ENCODE results near the gene AOC2. TPM values are rescaled to one million over a fixed set of nuclear protein-coding genes. Genes with fewer than 3 reads are reported as not detected.
A peak's percentile ranks its signal among the peaks of the same experiment; 100 is the strongest.

The AOC2 gene, protein sequence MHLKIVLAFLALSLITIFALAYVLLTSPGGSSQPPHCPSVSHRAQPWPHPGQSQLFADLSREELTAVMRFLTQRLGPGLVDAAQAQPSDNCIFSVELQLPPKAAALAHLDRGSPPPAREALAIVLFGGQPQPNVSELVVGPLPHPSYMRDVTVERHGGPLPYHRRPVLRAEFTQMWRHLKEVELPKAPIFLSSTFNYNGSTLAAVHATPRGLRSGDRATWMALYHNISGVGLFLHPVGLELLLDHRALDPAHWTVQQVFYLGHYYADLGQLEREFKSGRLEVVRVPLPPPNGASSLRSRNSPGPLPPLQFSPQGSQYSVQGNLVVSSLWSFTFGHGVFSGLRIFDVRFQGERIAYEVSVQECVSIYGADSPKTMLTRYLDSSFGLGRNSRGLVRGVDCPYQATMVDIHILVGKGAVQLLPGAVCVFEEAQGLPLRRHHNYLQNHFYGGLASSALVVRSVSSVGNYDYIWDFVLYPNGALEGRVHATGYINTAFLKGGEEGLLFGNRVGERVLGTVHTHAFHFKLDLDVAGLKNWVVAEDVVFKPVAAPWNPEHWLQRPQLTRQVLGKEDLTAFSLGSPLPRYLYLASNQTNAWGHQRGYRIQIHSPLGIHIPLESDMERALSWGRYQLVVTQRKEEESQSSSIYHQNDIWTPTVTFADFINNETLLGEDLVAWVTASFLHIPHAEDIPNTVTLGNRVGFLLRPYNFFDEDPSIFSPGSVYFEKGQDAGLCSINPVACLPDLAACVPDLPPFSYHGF
- 1 to 10 TPM; 1.6 to 3.8 TPM for total RNA-seq
- long read RNA-seq = 0 reads

DNA sequence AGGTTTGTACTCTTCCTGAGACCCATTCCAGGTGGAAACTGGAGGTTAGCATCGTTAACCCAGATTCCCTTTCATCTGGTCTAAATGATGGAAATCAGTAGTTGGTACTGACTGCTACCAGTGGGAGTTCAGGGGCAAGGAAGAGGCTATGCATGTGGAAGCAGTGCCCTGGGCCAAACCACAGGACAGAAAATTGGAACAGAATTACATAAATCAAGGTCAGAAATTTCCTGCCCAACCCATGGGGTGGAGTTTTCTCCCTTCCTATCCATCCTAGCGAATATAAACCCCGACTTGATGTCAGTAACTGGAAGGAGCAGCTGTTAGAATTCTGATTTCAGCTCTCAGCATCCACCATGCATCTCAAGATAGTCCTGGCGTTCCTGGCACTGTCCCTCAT lies at the start of gene AOC2:
AOC2 (plus strand) TSS at position 310 of the 400 bp plus-strand sequence; CDS start at position 357, 47 bp downstream.
- DNase-seq (no peak), ATAC-seq (no peak)
- intact Hi-C loops (cut with DNase I) = loop anchor here in 1 of 2 donors (5.0 kb wide), 1 partner anchor 93 kb away; no protein-coding TSS in a partner anchor

DNA sequence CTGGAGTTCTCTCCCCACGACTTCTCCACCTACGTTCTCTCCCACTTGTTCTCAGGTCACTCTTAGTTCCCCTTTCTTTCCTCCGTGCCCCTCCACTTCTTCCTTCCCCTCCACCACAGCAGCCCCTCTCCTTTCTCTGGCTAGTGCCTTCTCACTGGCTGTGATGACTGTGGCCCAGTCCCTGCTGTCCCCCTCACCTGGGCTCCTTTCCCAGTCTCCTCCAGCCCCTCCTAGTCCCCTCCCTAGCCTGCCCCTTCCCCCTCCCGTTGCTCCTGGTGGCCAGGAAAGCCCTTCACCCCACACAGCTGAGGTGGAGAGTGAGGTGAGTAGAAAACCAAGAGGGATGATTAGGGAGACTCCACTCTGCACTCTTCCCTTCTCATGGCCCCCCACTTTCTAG lies 49.3 kb upstream of the AOC2 start:
- no peak for ATAC-seq
- DNase-seq = no peak
- intact Hi-C loops (cut with DNase I) = no loop called here

DNA sequence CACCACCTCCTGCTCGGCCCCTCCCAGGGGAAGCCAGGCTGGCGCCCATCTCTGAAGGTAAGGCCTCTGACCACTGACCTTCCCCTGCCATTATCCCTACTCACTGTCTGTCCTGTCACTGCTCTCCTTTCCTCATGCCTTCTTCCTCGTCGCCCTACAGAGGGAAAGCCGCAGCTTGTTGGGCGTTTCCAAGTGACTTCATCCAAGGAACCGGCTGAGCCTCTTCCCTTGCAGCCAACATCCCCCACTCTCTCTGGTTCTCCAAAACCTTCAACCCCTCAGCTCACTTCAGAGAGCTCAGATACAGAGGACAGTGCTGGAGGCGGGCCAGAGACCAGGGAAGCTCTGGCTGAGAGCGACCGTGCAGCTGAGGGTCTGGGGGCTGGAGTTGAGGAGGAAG lies 48.9 kb upstream of the AOC2 start:
- intact Hi-C loops (cut with DNase I) = no loop called here

DNA sequence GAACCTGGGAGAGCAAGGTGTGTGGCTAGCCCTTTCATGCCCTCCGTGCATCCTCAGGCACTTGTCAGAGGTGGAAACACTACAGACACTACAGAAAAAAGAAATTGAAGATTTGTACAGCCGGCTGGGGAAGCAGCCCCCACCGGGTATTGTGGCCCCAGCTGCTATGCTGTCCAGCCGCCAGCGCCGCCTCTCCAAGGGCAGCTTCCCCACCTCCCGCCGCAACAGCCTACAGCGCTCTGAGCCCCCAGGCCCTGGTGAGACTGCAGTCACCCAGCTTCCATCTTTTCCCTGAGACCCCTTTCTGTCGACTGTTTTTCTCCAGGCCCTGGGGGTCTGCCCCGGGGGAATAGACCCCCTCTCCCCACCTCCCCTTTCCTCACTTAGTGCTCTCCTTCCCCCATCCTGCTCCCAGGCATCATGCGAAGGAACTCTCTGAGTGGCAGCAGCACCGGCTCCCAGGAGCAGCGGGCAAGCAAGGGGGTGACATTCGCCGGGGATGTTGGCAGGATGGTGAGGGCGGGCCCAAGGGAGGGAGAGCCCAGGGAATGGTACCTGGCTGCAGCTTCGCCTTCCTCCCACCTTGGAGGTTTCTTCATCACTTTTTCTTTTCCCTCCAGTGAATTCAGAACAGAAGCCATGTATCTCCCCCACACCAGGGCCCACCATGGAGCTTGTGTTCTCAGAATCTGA lies 48.2 kb upstream of the AOC2 start:
- no peak for ATAC-seq
- no peak for DNase-seq

More for the DNA sequence above, 48.9 kb upstream of the AOC2 start:
- ATAC-seq = no peak
- DNase-seq = no peak

DNA sequence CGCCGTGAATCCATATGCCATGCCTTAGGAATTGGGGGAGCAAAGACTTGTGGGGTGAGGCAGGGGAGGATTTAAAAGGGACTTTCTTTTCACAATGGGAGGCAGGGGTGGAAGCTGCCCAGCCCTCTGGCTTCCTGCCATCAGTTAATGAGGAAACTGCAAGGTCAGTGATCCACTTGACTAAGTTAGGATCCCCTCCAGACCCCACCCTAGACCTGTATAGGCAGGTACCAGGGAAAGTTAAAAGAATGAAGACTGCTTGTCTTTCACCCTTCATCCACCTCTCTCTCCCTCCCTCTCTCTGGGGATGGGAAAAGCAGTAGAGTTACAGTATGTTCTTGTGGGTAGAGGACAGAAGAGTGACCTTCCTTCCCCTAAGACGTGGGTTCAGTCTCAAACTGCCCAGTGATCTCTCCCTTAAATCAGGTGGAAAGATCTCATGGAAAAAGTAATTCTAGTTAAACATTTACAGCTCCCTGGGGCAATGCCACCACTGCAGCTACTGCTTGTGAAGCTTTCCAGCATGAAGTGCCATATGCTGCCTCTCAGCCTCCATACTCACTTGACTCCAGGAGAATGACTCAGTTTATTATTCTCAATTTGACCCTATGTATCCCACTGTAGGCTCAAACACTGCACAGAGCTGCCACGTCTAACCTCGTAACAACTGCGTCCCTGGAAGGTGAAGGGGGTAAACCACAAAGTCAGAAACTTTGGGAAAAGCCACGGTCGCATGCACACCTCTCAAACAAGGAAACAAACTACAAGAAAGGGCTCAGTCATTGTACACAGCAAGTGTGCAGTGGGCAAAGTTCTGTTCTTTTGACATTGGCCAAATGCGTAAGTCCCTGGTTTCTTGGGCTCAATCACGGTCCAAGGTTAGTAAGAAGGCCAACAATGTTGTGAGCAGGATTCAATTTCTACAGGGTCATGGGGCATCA lies 47.0 kb upstream of the AOC2 start:
- no peak for DNase-seq
- ATAC-seq = no peak
- intact Hi-C loops (cut with DNase I) = no loop called here

More for the DNA sequence above, 48.2 kb upstream of the AOC2 start:
- intact Hi-C loops (cut with DNase I) = no loop called here

DNA sequence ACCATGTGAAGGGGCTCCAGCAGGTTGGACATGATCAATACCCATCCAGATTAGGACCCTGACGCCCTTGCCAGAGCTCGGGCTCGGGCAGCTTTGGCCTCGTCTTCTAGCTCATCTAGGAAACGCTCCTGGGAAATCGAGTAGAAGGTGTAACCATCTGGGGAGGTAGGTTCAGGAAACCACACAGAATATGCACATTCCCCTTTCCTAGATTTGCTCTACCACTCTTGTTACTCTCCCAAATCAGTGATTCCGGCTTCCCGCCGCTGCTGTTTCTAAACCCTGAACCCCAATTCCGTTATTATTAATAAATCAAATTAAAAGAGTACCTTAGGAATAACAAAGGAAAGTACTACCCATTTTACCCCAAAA lies 46.4 kb upstream of the AOC2 start:
- DNase-seq = no peak
- intact Hi-C loops (cut with DNase I) = no loop called here
- no peak for ATAC-seq

DNA sequence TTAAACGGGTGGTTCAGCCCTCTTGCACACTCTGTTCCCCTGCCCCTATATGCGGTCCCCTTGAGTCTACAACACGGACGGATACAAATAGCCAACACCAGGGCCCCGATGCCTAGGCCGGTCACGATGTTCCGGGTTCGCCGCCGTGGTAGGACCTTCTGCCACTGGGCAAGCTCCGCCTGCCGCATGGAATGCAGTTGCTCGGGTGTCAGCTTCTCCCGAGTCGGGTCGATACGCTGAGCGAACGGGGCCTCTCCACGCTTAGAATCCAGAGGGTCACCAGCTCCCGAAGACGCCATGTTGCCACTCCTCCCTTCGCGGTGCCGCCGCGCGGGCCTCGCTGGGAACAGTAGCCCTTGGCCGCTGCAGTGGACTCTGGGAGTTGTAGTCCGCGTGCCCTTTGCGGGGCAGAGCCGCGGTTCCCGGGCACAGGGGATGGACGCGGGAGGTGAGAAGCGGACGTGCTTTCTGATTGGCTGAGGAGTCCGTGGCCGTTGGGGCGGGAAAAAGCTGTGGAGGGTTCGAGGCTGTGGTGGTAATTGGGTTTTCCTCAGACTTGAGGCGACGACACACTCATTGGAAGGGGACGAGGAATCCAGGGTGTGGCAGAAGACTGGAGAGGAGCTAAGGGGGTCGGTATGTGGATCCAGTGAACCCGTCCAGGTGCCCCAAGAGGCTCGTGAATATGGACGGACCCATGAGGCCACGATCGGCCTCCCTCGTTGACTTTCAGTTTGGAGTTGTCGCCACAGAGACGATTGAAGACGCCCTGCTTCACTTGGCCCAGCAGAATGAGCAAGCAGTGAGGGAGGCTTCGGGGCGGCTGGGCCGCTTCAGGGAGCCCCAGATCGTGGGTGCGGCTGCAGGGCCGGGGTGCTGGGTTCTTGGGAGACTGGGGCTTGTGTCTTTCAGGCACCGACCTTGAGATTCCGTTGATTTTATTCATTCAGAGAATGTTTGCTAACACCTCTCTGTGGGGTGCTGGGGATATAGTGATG lies 45.7 kb upstream of the AOC2 start, which contains the start of the genes CNTD1 and COA3:
CNTD1 (plus strand) TSS at position 479 of the 998 bp plus-strand sequence; CDS start at position 686, 207 bp downstream.
COA3 (minus strand) TSS at position 322 of the 998 bp plus-strand sequence; CDS start at position 299, 23 bp downstream.
- DNase-seq = peak; percentile 92
- intact Hi-C loops (cut with DNase I) = no loop called here
- peak; percentile 98 to 99 for ATAC-seq

DNA sequence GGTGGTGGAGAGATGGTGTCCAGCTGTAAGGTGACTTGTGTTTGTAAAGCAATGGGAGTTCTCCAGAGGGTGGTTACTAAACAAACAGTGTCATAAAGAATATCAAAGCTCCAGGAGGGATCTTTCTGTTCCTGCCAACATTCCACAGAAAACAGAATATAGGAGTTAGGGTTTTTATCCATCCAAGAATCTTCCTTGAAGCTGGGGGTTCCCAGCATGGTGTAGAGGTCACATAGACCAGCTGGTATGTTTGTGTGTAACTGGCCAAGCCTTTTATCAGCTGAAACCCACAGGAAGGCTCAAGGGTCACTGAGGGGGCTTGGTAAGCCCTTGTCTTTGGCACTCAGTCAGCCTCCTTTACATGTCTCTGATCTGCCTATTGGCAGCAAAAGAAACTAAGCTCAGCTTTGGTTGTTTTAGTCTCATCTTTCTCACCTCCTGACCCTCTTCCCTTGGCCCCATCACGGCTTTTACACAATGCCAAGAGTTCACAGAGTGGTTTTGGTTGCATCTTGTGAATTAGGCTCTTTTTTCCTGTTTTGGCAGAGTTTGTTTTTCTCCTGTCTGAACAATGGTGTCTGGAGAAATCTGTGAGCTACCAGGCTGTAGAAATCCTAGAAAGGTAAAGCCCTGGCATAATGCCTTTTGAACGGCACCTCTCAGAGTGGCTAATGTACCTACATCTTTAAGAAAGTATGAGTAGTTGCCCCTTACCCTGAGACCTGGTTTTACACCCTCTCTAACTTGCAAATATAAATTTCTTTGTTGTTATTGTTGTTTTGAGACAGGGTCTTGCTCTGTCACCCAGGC lies 41.1 kb upstream of the AOC2 start:
- ATAC-seq = no peak
- DNase-seq = no peak
- intact Hi-C loops (cut with DNase I) = no loop called here

DNA sequence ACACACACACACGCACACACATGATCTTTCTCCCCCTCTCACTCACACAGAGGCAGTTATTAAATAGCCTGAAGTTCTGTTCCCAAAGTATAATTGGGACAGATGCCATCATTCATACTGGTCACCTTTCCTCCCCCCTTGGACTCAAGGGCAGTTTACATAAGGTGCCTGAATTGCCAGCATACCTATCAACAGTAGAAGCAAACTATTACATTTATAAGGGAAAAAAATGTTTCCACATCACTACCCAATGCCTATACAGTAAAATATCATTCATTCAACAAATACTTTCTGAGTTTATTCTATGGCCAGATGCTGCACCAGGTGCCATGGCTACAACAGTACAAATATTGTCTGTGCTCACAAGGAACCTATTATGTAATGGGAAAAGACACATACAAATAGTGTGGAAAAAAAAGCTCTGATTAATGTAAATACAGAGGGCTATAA lies 39.4 kb upstream of the AOC2 start:
- no peak for DNase-seq
- intact Hi-C loops (cut with DNase I) = no loop called here
- ATAC-seq = no peak

DNA sequence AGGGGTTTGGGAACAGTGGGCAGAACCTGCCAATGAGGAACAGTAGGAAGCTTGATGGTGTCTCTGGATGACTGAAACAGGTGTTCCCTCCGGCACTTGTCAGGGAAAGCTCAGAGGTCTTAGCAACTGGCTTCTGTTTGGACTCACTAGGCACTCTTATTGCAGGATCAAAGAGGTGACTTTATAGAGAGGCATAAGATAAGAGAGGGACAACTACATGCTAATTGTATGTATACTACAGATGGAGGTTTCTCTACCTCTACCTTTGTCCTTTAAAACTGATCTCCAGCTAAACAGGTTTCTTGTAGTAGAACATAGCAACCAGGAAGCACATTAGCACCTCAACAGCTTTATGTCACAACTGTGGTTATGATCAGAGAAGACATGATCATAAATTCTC lies 38.1 kb upstream of the AOC2 start:
- no peak for DNase-seq
- no peak for ATAC-seq
- intact Hi-C loops (cut with DNase I) = no loop called here

DNA sequence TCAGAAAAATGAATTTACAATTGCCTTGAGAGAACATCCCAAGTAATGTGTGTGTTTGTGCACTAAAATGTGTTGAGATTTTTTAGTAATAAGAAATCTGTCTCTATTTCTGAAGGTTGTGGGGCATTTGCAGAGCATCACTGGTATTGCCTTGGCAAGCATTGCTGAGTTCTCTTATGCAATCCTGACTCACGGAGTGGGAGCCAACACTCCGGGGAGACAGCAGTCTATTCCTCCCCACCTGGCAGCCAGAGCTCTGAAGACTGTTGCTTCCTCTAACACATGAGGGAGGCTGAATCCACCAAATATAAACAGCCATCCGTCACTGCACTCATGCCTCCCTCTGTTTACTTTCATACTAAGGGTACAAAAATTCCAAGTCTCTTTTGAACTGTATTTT lies 35.1 kb upstream of the AOC2 start:
- ATAC-seq (peak; percentile 55 to 96), DNase-seq (peak; percentile 46)
- intact Hi-C loops (cut with DNase I) = no loop called here

DNA sequence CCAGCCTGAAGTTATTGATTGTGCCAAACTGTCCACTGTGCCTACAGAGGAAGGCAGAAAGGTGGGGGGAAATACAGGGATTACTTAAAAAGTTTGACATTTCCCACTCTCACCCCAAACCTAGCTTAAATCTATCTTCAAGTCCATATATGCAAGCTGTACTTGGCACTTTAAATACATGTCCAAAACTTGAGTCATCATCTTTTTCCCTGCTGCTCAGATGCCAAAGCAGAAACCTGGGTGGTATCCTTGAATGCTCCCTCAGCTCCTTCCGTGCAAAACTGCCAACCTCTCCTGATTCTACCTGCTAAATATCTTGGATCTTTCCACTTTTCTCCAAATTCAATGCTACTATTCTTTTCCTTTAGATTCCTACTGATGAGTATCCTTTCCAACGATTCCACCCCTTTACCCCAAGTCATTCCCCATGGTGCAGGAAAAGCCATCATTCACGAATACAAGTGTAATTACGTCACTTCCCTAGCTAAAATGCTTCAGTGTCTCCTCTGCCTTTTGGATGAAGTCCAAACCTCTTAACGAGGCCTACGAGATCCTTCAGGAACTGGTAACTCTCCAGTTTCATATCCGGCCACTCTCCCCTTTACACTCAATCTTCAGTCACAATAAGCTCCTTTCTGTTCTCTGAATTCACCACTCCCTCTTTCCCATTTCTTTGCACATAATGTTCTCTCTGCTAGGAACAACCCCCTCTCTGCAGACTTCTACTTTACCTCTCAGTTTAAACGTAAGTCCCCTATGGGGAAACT lies 29.6 kb upstream of the AOC2 start:
- ATAC-seq (peak in 1 of 2 donors; percentile 34), DNase-seq (no peak)
- intact Hi-C loops (cut with DNase I) = no loop called here

DNA sequence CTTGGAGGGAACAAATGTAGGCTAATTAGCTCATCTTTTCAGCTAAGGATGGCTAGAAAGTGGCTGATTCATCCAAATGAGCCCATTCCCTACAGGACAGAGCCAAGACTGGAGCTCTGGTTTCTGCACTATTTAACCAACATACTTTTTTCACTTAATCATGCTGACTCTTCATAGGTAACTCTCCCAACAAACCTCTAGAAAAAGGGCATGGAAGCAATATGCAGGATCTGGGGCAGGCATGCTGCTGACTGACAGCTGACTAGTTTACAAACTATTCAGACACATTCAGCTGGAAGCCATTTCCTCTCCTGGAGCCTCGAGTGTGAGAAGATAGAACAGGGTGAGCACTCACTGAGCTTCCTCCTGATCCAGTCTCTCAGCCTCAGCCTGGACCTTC lies 26.5 kb upstream of the AOC2 start:
- DNase-seq (no peak), ATAC-seq (no peak)
- intact Hi-C loops (cut with DNase I) = no loop called here

DNA sequence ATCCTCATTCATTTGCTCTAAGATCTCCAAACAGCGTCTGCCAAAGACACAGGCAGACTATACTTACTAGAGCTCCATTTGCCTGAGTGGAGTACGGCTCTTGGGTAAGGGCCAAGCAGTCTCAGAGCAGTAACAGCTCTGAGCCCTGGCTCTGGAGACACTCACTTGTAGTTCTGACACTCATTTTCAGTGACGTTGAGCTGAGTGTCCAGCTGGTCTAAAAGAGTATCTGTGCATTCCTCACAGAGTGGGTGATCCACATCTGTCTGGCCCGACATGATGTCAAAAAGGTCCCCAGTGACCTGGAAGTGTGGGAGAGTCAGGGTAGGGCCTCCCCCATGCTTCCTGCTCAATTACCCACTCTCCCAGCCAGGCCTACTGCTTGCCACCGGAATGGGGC lies 26.0 kb upstream of the AOC2 start:
- intact Hi-C loops (cut with DNase I) = no loop called here
- DNase-seq (no peak), ATAC-seq (no peak)

DNA sequence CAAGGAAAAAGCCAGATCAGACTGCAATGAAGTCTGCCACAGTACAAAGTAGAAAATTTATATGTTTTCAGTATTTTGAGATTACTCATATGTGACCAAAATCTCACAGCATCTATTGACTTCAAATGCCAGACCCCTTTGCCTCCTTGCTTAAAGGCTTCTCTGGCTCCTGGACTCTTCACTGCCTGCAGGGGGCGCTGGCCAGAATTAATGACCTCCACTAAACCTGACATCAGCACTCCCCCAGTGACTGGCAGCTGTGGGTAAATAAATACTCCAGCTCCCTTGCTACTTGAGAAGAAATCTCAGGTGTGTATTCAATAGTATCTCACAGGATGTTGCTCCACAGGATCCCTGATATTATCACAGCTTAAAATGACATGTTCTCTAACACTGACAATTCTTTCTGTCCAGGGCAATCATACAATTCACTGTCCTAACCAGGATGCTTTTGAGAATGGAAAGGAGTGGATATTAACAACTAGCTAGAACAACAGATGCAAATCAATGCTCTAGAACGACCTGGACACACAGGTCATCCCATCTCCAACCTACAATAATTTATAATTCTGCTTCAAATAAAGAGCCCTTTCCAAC lies 24.3 kb upstream of the AOC2 start:
- intact Hi-C loops (cut with DNase I) = loop anchor here in 1 of 2 donors (5.0 kb wide), 1 partner anchor 98 kb away; no protein-coding TSS in a partner anchor
- DNase-seq = peak; percentile 58
- no peak for ATAC-seq
